ENCODE measurements around the gene SMG6. TPM values are rescaled to one million over a fixed set of nuclear protein-coding genes. Genes with fewer than 3 reads are reported as not detected.

SMG6 gene
- total and polyA plus RNA-seq, 2 of the 8 experiments (the other 6 are each of a cell fraction or from before 2014, with no cell fraction given), result 18.5 to 25.2 TPM

GRCh38 chr17:2082003-2082781 is 221.4 kb downstream of the SMG6 start (continued):
- no peak for TF ChIP-seq POLR2AphosphoS5 (IDR thresholded peaks at IDR 0.05; ENCODE audit: low read depth, low read length)
- TF ChIP-seq CTBP2 (IDR thresholded peaks at IDR 0.05; ENCODE audit: borderline replicate concordance, insufficient read depth, insufficient read length, low read length), result no peak
- no peak for TF ChIP-seq TBP (IDR thresholded peaks at IDR 0.05; ENCODE audit: low read depth, low read length)
- no peak for TF ChIP-seq BACH1 (IDR thresholded peaks at IDR 0.05; ENCODE audit: low read length)
- no peak for TF ChIP-seq EZH2 (IDR thresholded peaks at IDR 0.05; ENCODE audit: low read depth, low read length, severe bottlenecking)
